H1 (cell line): ENCODE data around the gene SMG7. TPM values are rescaled to one million over a fixed set of nuclear protein-coding genes. Genes with fewer than 3 reads are reported as not detected.

Source experiments
- ATF2 ChIP-seq: IDR thresholded peaks from 2 replicates; pipeline ENCODE4 v1.6.1; 2012; ENCODE audit warnings: low read length, inconsistent platforms
- CTBP2 ChIP-seq: IDR thresholded peaks from 2 replicates; pipeline ENCODE4 v1.7.0; 2011; ENCODE audit warnings: borderline replicate concordance, mild to moderate bottlenecking, moderate library complexity, mixed read lengths, low read length; ENCODE audit not compliant: insufficient read depth, insufficient read length
- SAP30 ChIP-seq: fragments of 300-600 bp; sonication (generic); IDR thresholded peaks from 2 replicates; pipeline ENCODE4 v1.7.1; 2012; ENCODE audit warnings: low read length, moderate library complexity, mild to moderate bottlenecking, inconsistent platforms; ENCODE audit not compliant: insufficient read depth, insufficient replicate concordance
- SRF ChIP-seq: IDR thresholded peaks from 2 replicates; pipeline ENCODE4 v1.6.1; 2011; ENCODE audit warnings: mild to moderate bottlenecking, low read depth, low read length, moderate library complexity
- USF2 ChIP-seq: IDR thresholded peaks from 2 replicates; pipeline ENCODE4 v1.6.1; 2011; ENCODE audit warnings: low read length, improper control_type of control experiment
- polyA plus RNA-seq, 7 experiments: library from polyadenylated mRNA; depleted of rRNA in 3 of 7; stranded (reverse) in 5 of 7; unstranded in 2 of 7; fragments of >200 nt in 5 of 7; fragments of 200-250 nt in 2 of 7; gene quantifications; 1 replicate in 5 of 7; 2 replicates in 1 of 7; 4 replicates in 1 of 7; pipeline versions ENCODE4 v1.2.1 to v1.2.3, GENCODE V29; 2011 to 2013; ENCODE audit warnings: missing spikeins in 2 of 7, mixed read lengths in 2 of 7
- total RNA-seq: library from RNA; stranded (reverse); fragmentation: NEBNext Ultra II Directional; extraction: Animal tissue kit (Norgen Biotek cat#: 25700); gene quantifications from 2 replicates; pipeline ENCODE4 v1.2.1, GENCODE V29; 2021

Gene SMG7
- total and polyA plus RNA-seq, 2 of the 8 experiments (the other 6 are each of a cell fraction or from before 2014, with no cell fraction given) = 39.3 to 65.6 TPM

DNA sequence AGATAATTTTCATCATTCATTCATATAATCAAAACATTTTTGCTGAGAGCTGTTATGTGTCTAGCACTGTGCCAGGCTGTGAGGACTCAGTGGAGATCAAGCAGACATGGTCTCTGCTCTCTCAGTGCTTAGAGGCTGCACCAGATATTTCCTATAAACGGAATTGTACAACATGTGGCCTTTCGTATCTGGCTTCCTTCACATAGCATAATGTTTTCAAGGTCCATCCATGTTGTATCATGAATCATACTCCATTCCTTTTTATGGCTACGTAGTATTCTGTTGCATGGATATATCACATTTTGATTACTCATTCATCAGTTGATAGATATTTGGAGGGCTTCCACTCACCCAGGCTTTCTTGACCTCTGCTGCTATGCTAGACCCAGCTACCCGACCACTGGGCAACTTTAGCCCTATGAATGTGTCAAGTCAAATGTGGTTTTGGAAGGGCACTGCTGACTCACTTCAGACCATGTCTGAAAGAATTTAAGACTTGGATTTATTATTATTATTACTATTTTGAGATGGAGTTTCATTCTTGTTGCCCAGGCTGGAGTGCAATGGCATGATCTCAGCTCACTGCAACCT, 99.5 kb downstream of the SMG7 start (continued):
- TF ChIP-seq ATF2 (no peak), SAP30 (no peak), CTBP2 (no peak), SRF (no peak), USF2 (no peak)
- TF ChIP-seq, all 59 proteins: peak for 0
